ENCODE measurements around the gene PIAS1.
A peak's percentile ranks its signal among the peaks of the same experiment; 100 is the strongest.
"Not testable (repeated sequence)": the region's sequence is repeated elsewhere in the genome, so short reads cannot be mapped to it uniquely, and the experiment has no call there.

PIAS1 gene

GRCh38 chr15:68225442-68225841, 171.3 kb downstream of the PIAS1 start:
- intact Hi-C loops (cut with DNase I); DNase-seq: not testable (repeated sequence)

DNA sequence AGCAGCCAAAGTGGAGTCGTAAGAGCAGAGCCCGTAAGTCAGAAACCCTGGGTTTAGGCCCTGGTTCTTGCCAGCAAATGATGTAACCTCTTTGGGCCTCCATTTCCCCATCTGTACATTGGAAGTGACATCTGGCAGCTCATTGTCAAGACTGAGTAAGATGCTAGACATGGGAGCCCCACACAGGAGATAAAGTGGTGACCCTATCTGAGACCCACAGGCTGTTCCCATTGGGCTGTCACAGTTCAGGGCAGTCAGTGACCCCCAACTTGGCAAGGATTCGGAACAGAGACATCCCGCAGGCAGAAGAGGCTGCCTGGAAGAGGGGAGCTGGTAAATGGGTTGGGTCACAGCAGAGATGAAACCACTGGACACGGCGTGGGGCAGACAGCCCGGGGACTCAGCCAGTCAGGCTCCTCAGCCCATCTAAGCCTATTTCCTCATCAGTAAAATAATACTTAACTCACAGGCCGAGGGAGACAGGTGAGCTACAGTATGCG, 173.6 kb downstream of the PIAS1 start:
- intact Hi-C loops (cut with DNase I) = no loop called here
- DNase-seq = peak in 1 of 10 donors; percentile 73

DNA sequence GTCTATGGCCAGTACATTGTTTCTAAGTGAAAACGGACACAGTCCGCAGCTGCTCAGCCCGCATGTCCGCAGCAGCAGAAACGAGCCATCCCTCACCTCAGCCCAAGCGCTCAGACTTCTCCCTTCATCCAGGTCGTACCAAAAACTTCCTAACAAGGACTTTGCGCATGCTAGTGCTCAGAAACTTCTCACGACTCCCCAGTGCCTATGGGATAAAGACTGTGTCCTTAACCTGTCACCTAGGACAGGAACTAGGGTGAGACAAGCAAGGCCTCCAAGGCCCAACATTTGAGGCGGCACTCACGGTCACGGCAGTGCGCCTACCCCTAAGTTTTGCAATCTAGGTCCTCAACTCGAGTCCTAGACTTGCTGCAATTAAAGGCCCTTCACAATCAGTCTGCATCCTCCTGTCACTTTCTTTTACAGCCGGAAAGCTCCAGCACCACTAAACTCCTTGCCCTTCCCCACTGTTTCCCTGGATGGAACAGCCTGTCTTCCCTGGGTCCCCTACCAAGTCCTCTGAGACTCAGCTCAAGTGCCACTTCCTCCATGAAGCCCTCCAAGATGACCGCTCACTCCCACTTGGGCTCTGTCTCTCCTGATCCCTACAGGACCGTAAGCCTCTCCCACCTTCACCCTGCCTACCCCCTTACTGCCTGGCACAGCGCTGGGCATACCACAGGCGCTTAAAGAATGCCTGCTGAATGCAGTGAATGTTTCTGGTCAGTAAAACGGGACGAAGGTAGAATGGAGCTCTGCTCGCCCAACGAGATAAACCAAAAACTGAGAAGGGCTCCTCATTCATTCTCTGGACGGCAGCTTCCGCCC, 174.2 kb downstream of the PIAS1 start:
- intact Hi-C loops (cut with DNase I) = no loop called here
- peak in 1 of 10 donors; percentile 67 for DNase-seq

GRCh38 chr15:68228971-68229385, 174.9 kb downstream of the PIAS1 start:
- DNase-seq = peak in 1 of 10 donors; percentile 52
- intact Hi-C loops (cut with DNase I) = no loop called here

- peak; percentile 66 to 97 (median 82) for DNase-seq
- intact Hi-C loops (cut with DNase I) = no loop called here
Measured at GRCh38 chr15:68229386-68230156, 175.5 kb downstream of the PIAS1 start, which contains the start of gene CLN6. Gene CLN6, minus strand, starts transcription at chr15:68229728. Its CDS starts 144 bp downstream, at chr15:68229584.

GRCh38 chr15:68230157-68231100, 176.3 kb downstream of the PIAS1 start:
- intact Hi-C loops (cut with DNase I) = no loop called here
- no peak for DNase-seq

- intact Hi-C loops (cut with DNase I) = no loop called here
- no peak for DNase-seq
Measured at GRCh38 chr15:68231102-68231818, 177.1 kb downstream of the PIAS1 start.

GRCh38 chr15:68232449-68232848, 178.3 kb downstream of the PIAS1 start:
- no peak for DNase-seq
- intact Hi-C loops (cut with DNase I) = no loop called here

GRCh38 chr15:68232937-68233336, 178.8 kb downstream of the PIAS1 start:
- intact Hi-C loops (cut with DNase I) = no loop called here
- no peak for DNase-seq

DNA sequence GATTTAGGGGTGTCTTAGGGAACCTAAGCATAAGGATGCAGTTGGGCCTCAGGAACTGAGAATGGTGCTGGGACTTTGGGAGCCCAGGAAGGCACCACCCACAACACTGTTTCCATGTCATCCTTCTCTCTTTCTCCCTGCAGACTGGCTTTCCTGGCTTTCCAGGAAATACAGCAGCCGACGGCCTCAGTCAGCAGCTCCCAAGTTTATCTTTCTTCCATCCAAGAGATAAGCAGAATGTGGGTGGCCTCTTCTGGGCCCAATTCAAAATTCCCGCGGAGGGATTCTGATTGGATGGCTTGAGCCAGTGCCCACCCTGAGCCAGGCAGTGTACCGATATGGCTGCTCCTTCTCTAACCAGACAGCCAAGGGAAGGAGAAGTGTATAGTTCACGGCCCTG, 179.9 kb downstream of the PIAS1 start:
- intact Hi-C loops (cut with DNase I) = no loop called here
- DNase-seq = no peak

- DNase-seq; intact Hi-C loops (cut with DNase I): not testable (repeated sequence)
Measured at GRCh38 chr15:68234520-68234919, 180.4 kb downstream of the PIAS1 start.

DNA sequence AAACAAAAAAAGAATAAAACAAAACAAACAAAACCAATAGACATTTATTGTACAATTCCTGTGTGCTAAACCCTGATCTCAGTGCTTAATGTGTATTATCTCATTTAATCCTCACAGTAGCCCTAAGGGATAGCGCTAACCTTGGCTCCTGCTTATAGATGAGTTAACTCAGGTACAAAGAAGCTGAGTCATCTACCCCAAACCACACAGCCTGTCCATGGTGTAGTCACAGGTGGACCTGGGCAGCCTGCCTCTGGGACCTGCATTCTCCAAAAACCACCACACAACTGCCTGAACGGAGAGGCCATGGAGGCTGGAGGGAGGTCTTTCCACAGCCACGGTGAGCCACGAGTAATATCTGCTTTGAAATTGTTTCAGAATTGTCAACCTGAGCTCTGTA, 180.9 kb downstream of the PIAS1 start:
- no peak for DNase-seq
- intact Hi-C loops (cut with DNase I) = no loop called here

- DNase-seq = no peak
- intact Hi-C loops (cut with DNase I) = no loop called here
Measured at GRCh38 chr15:68239025-68239424, 184.9 kb downstream of the PIAS1 start.

DNA sequence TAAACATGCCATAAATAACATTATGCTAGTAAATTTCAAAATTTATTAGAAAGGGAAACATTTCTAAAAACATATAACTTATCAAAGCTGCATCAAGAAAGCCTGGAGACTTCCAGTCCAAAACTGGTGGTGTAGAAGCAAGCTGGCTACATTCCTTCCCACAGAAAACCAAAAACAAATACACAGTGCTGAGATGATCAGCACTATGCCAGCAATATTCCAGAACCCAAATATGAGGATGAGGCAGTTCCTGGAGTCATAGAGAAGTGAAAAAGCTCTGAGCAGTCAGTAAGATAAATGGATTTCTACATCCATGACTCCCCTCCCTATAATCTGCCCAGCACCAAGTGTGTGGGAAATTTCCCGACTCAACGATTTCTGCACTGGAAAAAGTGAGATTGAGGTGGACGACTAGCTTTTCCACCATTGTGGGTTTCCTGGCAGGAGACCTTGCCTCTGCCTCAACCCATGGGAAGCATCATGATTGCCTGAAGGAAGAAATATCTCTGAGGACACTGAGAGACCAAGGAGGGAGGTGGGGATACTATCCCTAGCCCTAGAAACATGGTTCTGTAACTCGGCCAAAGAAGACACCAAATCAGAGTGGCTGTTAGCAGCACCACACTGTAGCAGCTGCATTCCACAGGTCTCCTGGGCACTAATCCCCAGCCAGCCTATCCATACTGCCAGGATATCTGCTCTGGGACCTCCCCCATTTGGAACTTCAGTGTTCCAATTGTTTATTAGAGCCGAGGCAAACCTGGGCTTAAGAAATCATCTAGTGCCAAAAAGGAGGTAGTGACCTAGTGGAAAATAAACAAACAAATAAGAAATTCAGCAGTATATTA, 187.2 kb downstream of the PIAS1 start:
- intact Hi-C loops (cut with DNase I) = no loop called here
- no peak for DNase-seq
